Duodenal mucosa (tissue), 2 donors: ENCODE measurements around the gene CTDP1.
"Not testable (repeated sequence)": the region's sequence is repeated elsewhere in the genome, so short reads cannot be mapped to it uniquely, and the experiment has no call there.

Source experiments
- H3K27ac ChIP-seq: one replicate; pipeline ENCODE4 v1.7.0; 2013; ENCODE audit warnings: low read depth, low read length
- H3K27me3 ChIP-seq, 2 donors: one replicate each; pipeline ENCODE4 v1.7.0; 2013; ENCODE audit warnings: low read length in 2 of 2, control low read depth in 1 of 2; ENCODE audit not compliant: insufficient read depth in 2 of 2, control insufficient read depth in 1 of 2
- H3K36me3 ChIP-seq, 2 donors: one replicate each; pipeline ENCODE4 v1.7.0; 2013; ENCODE audit warnings: low read length in 2 of 2, control low read depth in 1 of 2; ENCODE audit not compliant: insufficient read depth in 2 of 2, control insufficient read depth in 1 of 2
- H3K4me1 ChIP-seq, 2 donors: one replicate each; pipeline ENCODE4 v1.7.0; 2013; ENCODE audit warnings: low read length in 2 of 2, control low read depth in 1 of 2; ENCODE audit not compliant: insufficient read depth in 2 of 2, control insufficient read depth in 1 of 2
- H3K4me3 ChIP-seq, 2 donors: one replicate each; pipeline ENCODE4 v1.7.0; 2013; ENCODE audit warnings: low read length in 2 of 2, low read depth in 1 of 2
- H3K9ac ChIP-seq, 2 donors: one replicate each; pipeline ENCODE4 v1.7.0; 2013; ENCODE audit warnings: low read length in 2 of 2, low read depth in 1 of 2
- H3K9me3 ChIP-seq, 2 donors: one replicate each; pipeline ENCODE4 v1.7.0; 2013; ENCODE audit warnings: low read length in 2 of 2, control low read depth in 1 of 2; ENCODE audit not compliant: control insufficient read depth in 1 of 2

CTDP1 gene

DNA sequence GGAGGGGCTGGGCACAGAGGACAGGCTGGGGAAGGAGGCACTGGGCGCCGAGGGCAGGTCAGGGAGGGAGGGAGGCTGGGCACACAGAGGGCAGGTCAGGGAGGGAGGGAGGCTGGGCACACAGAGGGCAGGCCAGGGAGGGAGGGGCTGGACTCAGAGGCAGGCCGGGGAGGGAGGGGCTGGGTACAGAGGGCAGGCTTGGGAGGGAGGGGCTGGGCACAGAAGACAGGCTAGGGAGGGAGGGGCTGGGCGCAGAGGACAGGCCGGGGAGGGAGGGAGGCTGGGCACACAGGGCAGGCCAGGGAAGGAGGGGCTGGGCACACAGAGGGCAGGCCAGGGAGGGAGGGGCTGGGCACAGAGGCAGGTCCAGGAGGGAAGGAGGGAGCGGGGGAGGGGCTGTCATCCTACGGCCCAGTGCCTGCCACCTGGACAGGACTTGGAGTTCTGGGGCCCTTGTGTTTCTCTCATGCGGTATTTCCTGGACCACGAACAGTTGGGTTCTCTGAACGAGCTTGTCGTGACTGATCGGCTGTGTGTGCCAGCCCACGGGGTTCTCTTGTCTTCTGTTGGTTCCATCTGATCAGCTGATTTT, 71.5 kb downstream of the CTDP1 start:
- peak overlapping the region in 1 of 2 donors; percentile 53 for H3K9ac ChIP-seq
- no peaks in the 10 kb centered on the region for H3K9me3 ChIP-seq
- peaks cover 17 to 18% of the 10 kb centered on the region in 2 donors for H3K4me1 ChIP-seq
- H3K4me3 ChIP-seq: no peak overlapping the region
- peak overlapping the region; percentile 89 for H3K27ac ChIP-seq
- peaks cover 12 to 49% of the 10 kb centered on the region in 2 donors for H3K36me3 ChIP-seq
- no peaks in the 10 kb centered on the region for H3K27me3 ChIP-seq

GRCh38 chr18:79751918-79752578, 72.4 kb downstream of the CTDP1 start:
- not testable (repeated sequence) for H3K27me3 ChIP-seq, H3K4me3 ChIP-seq, H3K9me3 ChIP-seq
- H3K4me1 ChIP-seq: peaks cover 17 to 18% of the 10 kb centered on the region in 2 donors
- H3K36me3 ChIP-seq: peaks cover 12 to 44% of the 10 kb centered on the region in 2 donors
- H3K9ac ChIP-seq: peak overlapping the region; percentile 30 to 53
- peak overlapping the region; percentile 89 for H3K27ac ChIP-seq

DNA sequence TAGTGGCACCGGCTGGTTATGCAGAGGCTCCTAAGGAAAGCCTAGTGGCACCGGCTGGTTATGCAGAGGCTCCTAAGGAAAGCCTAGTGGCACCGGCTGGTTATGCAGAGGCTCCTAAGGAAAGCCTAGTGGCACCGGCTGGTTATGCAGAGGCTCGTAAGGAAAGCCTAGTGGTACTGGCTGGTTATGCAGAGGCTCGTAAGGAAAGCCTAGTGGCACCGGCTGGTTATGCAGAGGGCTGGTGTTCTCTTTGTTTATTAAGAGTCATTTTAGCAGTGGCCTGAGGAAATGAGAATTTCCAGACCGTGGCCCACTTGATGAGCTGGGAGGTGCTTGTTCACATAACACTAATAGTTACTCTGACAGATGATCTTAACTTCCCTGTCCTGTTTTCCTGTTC, 73.3 kb downstream of the CTDP1 start:
- Histone ChIP-seq H3K36me3 (peaks cover 12 to 35% of the 10 kb centered on the region in 2 donors), H3K9ac (peak overlapping the region in 1 of 2 donors; percentile 10), H3K4me3 (peak overlapping the region; percentile 15 to 32), H3K4me1 (peaks cover 17 to 18% of the 10 kb centered on the region in 2 donors)
- not testable (repeated sequence) for H3K27ac ChIP-seq, H3K27me3 ChIP-seq, H3K9me3 ChIP-seq

DNA sequence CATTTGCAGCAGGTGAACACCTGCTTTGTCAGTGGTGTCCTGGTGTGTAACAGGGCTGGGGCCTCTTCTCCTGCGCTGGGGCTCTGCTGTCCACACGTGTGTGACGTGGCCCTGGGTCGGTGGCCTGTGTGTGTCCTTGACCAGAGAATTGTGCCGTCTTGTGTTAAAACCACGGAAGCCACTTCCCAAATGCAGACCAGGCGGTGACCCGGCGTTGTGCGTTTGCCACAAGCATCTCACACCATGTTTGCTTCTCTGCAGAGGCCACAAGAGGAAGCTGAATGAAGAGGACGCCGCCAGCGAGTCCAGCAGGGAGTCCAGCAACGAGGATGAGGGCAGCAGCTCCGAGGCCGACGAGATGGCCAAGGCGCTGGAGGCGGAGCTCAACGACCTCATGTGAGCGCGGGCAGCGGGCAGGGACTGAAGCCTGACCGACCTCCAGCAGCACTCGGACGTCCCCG, 73.8 kb downstream of the CTDP1 start:
- no peaks in the 10 kb centered on the region for H3K27me3 ChIP-seq
- peak overlapping the region in 1 of 2 donors; percentile 10 for H3K9ac ChIP-seq
- H3K4me1 ChIP-seq: peaks cover 17 to 18% of the 10 kb centered on the region in 2 donors
- no peaks in the 10 kb centered on the region for H3K9me3 ChIP-seq
- no peak overlapping the region for H3K27ac ChIP-seq
- peak overlapping the region; percentile 15 to 32 for H3K4me3 ChIP-seq
- peaks cover 12 to 33% of the 10 kb centered on the region in 2 donors for H3K36me3 ChIP-seq

DNA sequence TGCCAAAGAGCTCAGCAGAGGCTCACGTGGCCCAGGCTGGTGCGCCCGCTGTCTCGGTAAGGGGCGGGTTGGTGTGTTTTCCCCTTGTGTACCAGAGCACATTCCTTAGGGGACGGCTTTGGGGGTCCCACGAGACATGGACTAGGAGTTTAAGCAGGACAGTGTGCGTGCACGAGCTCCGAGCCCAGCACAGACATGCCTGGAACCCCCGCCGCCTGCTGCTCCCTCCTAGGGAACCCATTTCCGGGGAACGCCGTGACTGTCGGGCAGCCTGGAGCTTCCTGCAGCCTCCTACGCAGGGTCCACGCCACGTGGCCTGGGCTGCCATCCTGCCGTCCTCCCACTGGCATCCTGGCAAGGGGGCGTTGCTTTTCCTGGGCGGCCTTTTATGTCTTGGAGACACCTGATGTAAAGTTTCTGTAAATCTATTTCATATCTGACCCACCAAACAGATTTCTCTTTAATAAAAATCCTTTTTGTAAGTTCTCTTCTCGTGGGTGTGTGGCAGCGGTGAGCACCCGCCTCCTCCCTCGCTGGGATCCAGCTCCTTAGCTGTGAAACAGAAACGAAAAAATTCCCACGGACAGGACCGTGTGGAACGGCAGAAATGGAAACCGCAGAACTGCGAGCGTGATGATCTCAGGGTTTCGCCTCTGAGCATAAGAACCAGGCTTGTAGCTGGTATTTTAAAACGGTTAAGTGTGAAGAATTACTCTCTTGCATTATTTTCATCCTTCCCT, 74.6 kb downstream of the CTDP1 start:
- H3K9me3 ChIP-seq: no peaks in the 10 kb centered on the region
- peaks cover 17 to 18% of the 10 kb centered on the region in 2 donors for H3K4me1 ChIP-seq
- H3K27ac ChIP-seq: no peak overlapping the region
- H3K36me3 ChIP-seq: peaks cover 12 to 31% of the 10 kb centered on the region in 2 donors
- H3K4me3 ChIP-seq: no peak overlapping the region
- no peak overlapping the region for H3K9ac ChIP-seq
- H3K27me3 ChIP-seq: no peaks in the 10 kb centered on the region

GRCh38 chr18:79754831-79755351, 75.3 kb downstream of the CTDP1 start:
- Histone ChIP-seq H3K4me1 (peaks cover 17 to 18% of the 10 kb centered on the region in 2 donors), H3K9ac (no peak overlapping the region), H3K4me3 (no peak overlapping the region), H3K9me3 (no peaks in the 10 kb centered on the region), H3K27ac (no peak overlapping the region), H3K36me3 (peaks cover 12 to 31% of the 10 kb centered on the region in 2 donors), H3K27me3 (no peaks in the 10 kb centered on the region)

- peaks cover 17 to 18% of the 10 kb centered on the region in 2 donors for H3K4me1 ChIP-seq
- H3K27me3 ChIP-seq: no peaks in the 10 kb centered on the region
- no peak overlapping the region for H3K27ac ChIP-seq
- peaks cover 12 to 31% of the 10 kb centered on the region in 2 donors for H3K36me3 ChIP-seq
- H3K4me3 ChIP-seq: no peak overlapping the region
- no peak overlapping the region for H3K9ac ChIP-seq
- H3K9me3 ChIP-seq: no peaks in the 10 kb centered on the region
These were observed 76.0 kb downstream of the CTDP1 start for GRCh38 chr18:79755496-79756142.

- Histone ChIP-seq H3K4me1 (peaks cover 17 to 18% of the 10 kb centered on the region in 2 donors), H3K27ac (no peak overlapping the region), H3K27me3 (no peaks in the 10 kb centered on the region), H3K36me3 (peaks cover 12 to 31% of the 10 kb centered on the region in 2 donors), H3K4me3 (no peak overlapping the region), H3K9me3 (no peaks in the 10 kb centered on the region), H3K9ac (no peak overlapping the region)
These were observed 76.5 kb downstream of the CTDP1 start for GRCh38 chr18:79756143-79756500.

DNA sequence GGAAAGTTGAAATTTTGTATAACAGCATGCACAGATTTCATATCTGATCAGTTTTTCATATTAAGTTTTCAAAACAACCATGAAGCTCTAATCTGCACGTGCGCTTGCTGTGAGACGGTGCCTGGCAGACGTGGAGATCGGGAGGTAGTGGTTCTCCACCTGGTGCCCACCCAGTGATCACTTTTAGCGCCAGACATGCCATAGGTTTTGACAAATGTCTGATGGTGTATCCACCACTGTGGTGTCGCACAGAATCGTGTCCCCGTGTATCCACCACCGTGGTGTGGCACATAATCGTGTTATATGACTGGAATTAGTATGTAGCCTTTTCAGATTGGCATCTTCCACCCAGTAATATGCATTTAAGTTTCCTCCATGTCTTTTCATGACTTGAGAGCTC, 77.2 kb downstream of the CTDP1 start:
- peaks cover 12 to 31% of the 10 kb centered on the region in 2 donors for H3K36me3 ChIP-seq

More for the DNA sequence above, 77.2 kb downstream of the CTDP1 start:
- Histone ChIP-seq H3K4me1 (peaks cover 10 to 13% of the 10 kb centered on the region in 2 donors), H3K27me3 (no peaks in the 10 kb centered on the region), H3K9me3 (no peaks in the 10 kb centered on the region), H3K27ac (no peak overlapping the region), H3K9ac (no peak overlapping the region), H3K4me3 (no peak overlapping the region)
